ENCODE measurements around the gene STOML1.

Gene STOML1

DNA sequence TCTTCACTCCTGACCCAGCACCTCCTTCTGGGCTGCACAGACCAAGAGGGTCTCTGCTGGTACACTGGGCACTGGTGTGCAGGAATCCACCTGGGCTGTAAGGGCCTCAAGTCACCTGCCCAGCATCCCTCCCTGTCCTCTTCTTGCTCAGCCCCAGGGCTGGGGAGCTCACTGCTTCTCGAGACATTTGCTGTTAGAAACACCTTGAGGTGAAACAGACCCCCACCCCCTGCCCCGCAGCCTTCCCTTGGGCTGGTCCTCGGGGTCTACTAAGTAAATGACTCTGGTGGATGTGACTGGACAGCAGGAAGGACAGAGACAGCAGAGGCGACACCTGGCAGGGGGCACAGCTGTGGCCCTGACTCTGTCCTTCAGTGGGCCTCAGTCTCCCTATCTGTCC lies 36.8 kb downstream of the STOML1 start:
- H3K9me3 ChIP-seq (ENCODE audit: low read length), result no peaks in the 10 kb centered on the region
- H3K27me3 ChIP-seq (ENCODE audit: control insufficient read depth in 1 of 2, insufficient read depth in 2 of 2, low read length in 2 of 2), result peaks cover 0 to 6% of the 10 kb centered on the region in 2 donors
- no peak overlapping the region for H3K27ac ChIP-seq (ENCODE audit: low read depth, low read length)
- no peak overlapping the region for H3K9ac ChIP-seq (ENCODE audit: low read length)
- peaks cover 32% of the 10 kb centered on the region for H3K4me1 ChIP-seq (ENCODE audit: insufficient read depth, low read length)
- H3K36me3 ChIP-seq (ENCODE audit: insufficient read depth, low read length), result peaks cover 6% of the 10 kb centered on the region
- H3K4me3 ChIP-seq (ENCODE audit: low read depth in 1 of 2, low read length in 2 of 2), result no peak overlapping the region

DNA sequence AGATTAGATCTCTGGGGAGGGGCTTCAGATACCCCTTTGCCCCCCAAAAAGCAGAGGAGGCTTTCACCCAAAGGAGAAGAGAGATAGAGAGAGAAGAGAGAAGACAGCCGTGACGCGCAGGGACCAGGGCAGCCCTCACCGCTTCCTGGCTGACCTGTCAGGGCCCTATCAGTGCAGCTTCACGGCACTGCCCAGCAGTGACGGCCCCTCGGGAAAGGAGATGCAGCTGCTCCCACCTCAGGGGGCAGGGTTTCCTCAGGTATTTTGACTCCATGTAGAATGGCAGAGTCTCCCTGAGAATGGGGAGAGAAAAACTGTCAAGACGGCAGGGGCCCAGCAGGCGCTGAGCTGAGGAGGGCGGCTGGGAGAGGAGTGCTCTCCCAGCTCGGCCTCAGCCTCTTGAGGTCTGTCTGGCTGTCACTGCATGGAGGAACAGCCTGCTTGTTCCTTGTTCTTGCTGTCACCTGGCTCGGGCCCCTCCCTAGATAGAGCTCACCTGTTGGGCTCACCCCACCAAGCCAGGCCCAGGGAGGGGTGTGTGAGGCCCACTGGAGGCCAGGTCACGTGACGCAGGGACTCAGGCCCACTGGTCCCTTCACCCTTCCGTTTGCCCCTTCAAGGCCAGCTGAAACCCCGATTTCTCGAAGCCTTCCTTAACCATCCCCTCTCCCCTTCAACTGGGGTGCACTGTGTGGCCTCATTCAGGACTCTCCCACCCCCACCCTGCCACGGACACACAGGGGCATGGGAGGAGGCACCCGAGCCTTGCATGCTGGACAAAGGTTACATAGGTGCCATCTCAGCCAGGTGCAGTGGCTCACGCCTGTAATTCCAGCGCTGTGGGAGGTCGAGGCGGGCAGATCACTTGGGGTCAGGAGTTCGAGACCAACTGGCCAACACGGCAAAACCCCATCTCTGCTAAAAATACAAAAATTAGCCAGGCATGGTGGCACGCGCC lies 37.6 kb downstream of the STOML1 start:
- Histone ChIP-seq H3K36me3 (ENCODE audit: insufficient read depth, low read length) (peaks cover 11% of the 10 kb centered on the region), H3K4me1 (ENCODE audit: insufficient read depth, low read length) (peaks cover 32% of the 10 kb centered on the region), H3K27me3 (ENCODE audit: control insufficient read depth in 1 of 2, insufficient read depth in 2 of 2, low read length in 2 of 2) (peaks cover 0 to 6% of the 10 kb centered on the region in 2 donors), H3K9me3 (ENCODE audit: low read length) (no peaks in the 10 kb centered on the region), H3K4me3 (ENCODE audit: low read depth in 1 of 2, low read length in 2 of 2) (no peak overlapping the region), H3K27ac (ENCODE audit: low read depth, low read length) (no peak overlapping the region), H3K9ac (ENCODE audit: low read length) (no peak overlapping the region)

DNA sequence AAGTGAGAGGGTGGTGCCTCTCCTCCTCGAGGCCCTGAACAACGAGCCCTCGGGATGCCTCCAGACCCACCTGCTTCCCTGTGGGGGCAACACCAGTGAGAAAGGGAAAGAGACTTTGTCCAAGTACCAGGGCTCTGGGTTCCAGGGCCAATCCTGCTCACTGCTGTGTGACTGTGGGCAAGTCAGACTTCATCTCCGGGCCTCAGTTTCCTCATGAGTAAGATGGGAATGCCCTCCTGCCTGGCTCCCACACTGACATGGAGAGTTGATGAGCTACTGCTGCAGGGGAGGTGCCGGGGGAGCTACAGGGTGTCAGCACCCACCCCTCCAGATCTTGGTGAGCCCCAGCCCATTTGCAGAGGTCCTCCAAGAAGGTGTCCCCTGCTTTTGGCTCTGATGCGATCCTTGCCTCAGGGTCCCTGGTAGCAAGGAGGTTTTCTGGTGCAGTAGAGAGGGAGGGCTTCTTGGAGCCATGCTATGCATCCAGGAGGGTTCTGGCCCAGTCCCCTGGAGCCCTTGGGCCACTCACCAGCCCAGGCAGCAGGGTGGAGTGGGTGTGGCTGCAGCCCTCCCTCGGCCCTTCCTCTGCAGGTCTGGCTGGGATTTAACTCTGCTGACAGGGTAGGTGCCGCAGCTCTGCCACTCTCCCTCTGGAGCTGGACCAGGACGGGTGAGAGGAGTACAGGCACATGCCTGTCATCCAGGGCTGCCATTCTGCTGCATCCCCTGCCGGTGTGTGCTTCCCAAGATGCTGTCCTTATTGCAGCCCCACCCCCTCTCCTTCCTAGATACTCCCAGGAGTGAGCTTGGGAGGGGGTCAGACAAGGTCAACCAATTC lies 39.0 kb downstream of the STOML1 start:
- H3K9ac ChIP-seq (ENCODE audit: low read length), result no peak overlapping the region
- peaks cover 32% of the 10 kb centered on the region for H3K4me1 ChIP-seq (ENCODE audit: insufficient read depth, low read length)
- H3K36me3 ChIP-seq (ENCODE audit: insufficient read depth, low read length), result peaks cover 18% of the 10 kb centered on the region
- no peak overlapping the region for H3K4me3 ChIP-seq (ENCODE audit: low read depth in 1 of 2, low read length in 2 of 2)
- H3K9me3 ChIP-seq (ENCODE audit: low read length), result no peaks in the 10 kb centered on the region
- peaks cover 0 to 6% of the 10 kb centered on the region in 2 donors for H3K27me3 ChIP-seq (ENCODE audit: control insufficient read depth in 1 of 2, insufficient read depth in 2 of 2, low read length in 2 of 2)
- peak overlapping the region; percentile 41 for H3K27ac ChIP-seq (ENCODE audit: low read depth, low read length)

DNA sequence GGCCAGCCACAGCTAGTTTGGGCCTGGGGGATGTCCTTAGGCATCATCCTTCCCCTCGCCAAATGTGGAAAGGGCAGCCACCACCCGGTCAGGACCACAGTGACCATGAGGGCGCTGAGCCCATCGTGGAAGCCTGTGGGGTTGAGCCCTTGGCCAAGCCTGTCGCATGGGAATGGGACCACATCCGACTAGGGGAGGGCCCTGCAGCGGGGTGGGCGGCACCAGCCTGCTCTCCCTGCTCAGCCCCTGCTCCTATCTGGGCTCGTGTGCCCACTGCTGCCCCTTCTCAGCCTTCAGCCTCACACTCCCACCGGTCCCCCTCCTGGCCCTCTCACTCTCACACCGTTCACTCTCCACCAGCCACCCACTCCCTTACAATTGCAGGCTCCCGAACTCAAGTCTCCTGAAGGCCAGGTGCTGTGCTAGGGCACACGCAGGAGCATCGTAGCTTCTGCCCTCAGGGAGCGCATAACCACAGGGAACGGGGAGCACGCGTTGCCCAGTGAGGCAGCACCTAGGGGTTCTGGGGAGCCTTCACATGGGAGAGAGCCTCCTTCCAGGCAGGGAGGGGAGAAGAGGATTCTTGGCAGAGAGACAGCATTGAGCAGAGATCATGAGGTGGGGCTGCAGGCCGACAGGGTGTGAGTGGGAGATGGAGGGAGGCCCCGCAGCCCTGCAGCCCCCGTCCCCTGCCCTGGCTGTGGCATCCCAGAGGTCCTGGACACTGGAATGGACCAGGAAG lies 39.8 kb downstream of the STOML1 start:
- H3K36me3 ChIP-seq (ENCODE audit: insufficient read depth, low read length), result peaks cover 23% of the 10 kb centered on the region
- H3K27ac ChIP-seq (ENCODE audit: low read depth, low read length), result peak overlapping the region; percentile 62
- H3K9me3 ChIP-seq (ENCODE audit: low read length), result no peaks in the 10 kb centered on the region
- H3K27me3 ChIP-seq (ENCODE audit: control insufficient read depth in 1 of 2, insufficient read depth in 2 of 2, low read length in 2 of 2), result peaks cover 0 to 5% of the 10 kb centered on the region in 2 donors
- H3K4me1 ChIP-seq (ENCODE audit: insufficient read depth, low read length), result peaks cover 32% of the 10 kb centered on the region
- H3K9ac ChIP-seq (ENCODE audit: low read length), result peak overlapping the region; percentile 81
- H3K4me3 ChIP-seq (ENCODE audit: low read depth in 1 of 2, low read length in 2 of 2), result no peak overlapping the region

DNA sequence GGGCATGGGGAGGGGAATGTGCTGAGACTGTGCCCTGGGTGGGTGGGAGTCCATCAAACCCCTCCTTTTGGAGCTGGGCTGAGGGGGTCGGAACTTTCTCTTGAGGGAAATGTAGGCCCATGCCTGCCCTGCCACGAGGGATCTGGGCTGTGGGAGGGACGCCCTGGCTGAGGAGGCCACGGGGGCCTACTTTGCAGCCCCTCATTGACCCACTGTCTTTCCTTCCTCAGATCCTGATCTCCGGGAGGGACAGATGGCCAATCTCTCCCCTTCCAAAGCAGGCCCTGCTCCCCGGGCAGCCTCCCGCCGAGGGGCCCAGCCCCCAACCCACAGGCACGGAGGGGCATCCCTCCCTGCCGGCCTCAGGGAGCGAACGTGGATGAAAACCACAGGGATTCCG lies 40.5 kb downstream of the STOML1 start:
- Histone ChIP-seq H3K36me3 (ENCODE audit: insufficient read depth, low read length) (peaks cover 27% of the 10 kb centered on the region), H3K4me1 (ENCODE audit: insufficient read depth, low read length) (peaks cover 32% of the 10 kb centered on the region), H3K27ac (ENCODE audit: low read depth, low read length) (peak overlapping the region; percentile 62), H3K9ac (ENCODE audit: low read length) (peak overlapping the region; percentile 81), H3K9me3 (ENCODE audit: low read length) (no peaks in the 10 kb centered on the region), H3K4me3 (ENCODE audit: low read depth in 1 of 2, low read length in 2 of 2) (no peak overlapping the region), H3K27me3 (ENCODE audit: control insufficient read depth in 1 of 2, insufficient read depth in 2 of 2, low read length in 2 of 2) (no peaks in the 10 kb centered on the region)

DNA sequence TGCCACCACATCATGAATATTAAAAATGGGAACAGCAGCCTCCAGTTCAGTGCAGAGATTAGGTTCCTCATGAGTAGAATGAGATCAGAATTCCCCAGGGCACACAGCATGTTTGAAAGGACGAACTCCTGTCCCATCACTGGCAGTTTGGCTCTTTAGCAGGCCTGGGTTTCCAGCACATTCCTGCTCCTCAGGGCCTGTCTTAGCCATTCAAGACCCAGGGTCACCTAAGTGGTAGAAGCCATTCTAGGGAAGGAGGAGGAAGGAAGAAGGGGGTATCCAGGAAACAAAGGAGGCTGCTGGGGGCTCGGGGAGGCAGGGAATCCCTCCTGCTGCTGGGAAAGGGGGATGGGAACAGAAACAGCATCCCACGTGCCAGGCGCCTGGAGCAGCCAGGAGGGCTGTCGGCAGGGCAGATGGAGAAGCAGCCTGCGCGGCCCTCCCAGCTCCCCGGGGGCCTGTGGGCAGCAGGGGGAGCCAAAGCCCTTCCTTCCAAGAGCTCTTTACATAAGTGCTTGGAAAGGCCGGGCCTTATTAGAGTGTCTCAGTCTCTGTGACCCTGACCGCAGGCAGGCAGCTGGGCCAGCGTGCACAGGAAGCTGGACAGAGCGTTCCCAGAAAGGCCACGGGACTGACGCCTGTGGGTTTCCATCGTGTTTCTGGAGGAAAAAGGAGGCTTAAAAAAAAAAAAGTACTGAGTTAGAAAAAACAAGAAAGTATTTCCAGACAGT lies 41.1 kb downstream of the STOML1 start:
- Histone ChIP-seq H3K4me1 (ENCODE audit: insufficient read depth, low read length) (peaks cover 32% of the 10 kb centered on the region), H3K4me3 (ENCODE audit: low read depth in 1 of 2, low read length in 2 of 2) (no peak overlapping the region), H3K27me3 (ENCODE audit: control insufficient read depth in 1 of 2, insufficient read depth in 2 of 2, low read length in 2 of 2) (no peaks in the 10 kb centered on the region), H3K36me3 (ENCODE audit: insufficient read depth, low read length) (peaks cover 30% of the 10 kb centered on the region), H3K9ac (ENCODE audit: low read length) (peak overlapping the region; percentile 81), H3K9me3 (ENCODE audit: low read length) (no peaks in the 10 kb centered on the region), H3K27ac (ENCODE audit: low read depth, low read length) (peak overlapping the region; percentile 80)

DNA sequence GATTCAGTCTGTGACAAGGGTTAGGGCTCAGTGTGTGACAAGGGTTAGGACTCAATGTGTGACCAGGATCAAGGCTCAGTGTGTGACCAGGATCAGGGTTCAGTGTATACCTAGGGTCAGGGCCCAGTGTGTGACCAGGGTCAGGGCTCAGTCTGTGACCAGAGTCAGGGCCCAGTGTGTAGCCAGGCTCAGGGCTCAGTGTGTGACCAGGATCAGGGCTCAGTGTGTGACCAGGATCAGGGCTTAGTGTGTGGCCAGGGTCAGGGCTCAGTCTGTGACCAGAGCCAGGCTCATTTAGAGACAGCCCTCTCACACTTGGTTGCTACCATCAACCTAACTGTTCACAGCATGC lies 41.6 kb downstream of the STOML1 start:
- Histone ChIP-seq H3K4me1 (ENCODE audit: insufficient read depth, low read length) (peaks cover 32% of the 10 kb centered on the region), H3K36me3 (ENCODE audit: insufficient read depth, low read length) (peaks cover 30% of the 10 kb centered on the region), H3K9ac (ENCODE audit: low read length) (peak overlapping the region; percentile 24), H3K27me3 (ENCODE audit: control insufficient read depth in 1 of 2, insufficient read depth in 2 of 2, low read length in 2 of 2) (no peaks in the 10 kb centered on the region), H3K9me3 (ENCODE audit: low read length) (no peaks in the 10 kb centered on the region), H3K27ac (ENCODE audit: low read depth, low read length) (no peak overlapping the region), H3K4me3 (ENCODE audit: low read depth in 1 of 2, low read length in 2 of 2) (no peak overlapping the region)

DNA sequence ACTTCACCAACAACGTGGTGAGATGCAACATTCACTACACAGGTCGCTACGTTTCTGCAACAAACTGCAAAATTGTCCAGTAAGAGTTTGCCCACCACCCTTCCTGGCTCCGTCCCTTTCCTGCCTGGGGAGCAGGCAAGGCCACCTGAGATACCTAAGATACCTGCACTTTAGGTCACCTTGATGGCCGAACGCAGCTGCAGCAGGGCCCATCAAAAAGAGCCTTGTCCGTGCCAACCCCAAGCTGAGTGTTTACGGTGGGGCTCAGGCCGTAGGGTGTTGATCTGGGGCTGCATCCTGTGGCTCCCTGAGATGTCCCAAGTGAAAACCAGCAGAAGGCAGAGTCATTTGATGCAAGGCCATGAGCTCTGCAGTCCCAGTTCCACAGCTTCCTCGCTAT lies 42.6 kb downstream of the STOML1 start:
- no peak overlapping the region for H3K9ac ChIP-seq (ENCODE audit: low read length)
- H3K4me1 ChIP-seq (ENCODE audit: insufficient read depth, low read length), result peaks cover 33% of the 10 kb centered on the region
- peaks cover 39% of the 10 kb centered on the region for H3K36me3 ChIP-seq (ENCODE audit: insufficient read depth, low read length)
- H3K27me3 ChIP-seq (ENCODE audit: control insufficient read depth in 1 of 2, insufficient read depth in 2 of 2, low read length in 2 of 2), result no peaks in the 10 kb centered on the region
- no peak overlapping the region for H3K4me3 ChIP-seq (ENCODE audit: low read depth in 1 of 2, low read length in 2 of 2)
- no peaks in the 10 kb centered on the region for H3K9me3 ChIP-seq (ENCODE audit: low read length)
- no peak overlapping the region for H3K27ac ChIP-seq (ENCODE audit: low read depth, low read length)

DNA sequence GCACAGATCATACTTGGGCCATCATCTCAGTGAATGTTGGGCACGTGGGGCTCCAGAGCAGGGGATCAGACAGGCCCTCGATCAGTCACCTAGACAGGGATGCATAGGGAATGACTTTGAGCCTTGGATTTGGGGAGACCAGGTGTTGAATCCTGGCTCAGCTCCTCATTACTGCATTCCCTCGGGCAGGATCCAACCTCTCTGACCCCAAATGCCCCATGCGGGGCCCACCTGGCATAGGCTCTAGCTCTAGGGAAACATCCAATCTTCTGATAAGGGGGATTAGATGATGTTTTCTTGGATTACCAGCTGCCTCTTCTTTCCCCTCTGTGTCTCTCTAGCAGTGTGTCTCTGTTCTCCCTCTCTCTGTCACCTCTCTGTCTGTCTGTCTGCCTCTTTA lies 43.1 kb downstream of the STOML1 start:
- H3K27me3 ChIP-seq (ENCODE audit: control insufficient read depth in 1 of 2, insufficient read depth in 2 of 2, low read length in 2 of 2), result no peaks in the 10 kb centered on the region
- H3K9ac ChIP-seq (ENCODE audit: low read length), result no peak overlapping the region
- peaks cover 42% of the 10 kb centered on the region for H3K36me3 ChIP-seq (ENCODE audit: insufficient read depth, low read length)
- no peak overlapping the region for H3K27ac ChIP-seq (ENCODE audit: low read depth, low read length)
- H3K9me3 ChIP-seq (ENCODE audit: low read length), result no peaks in the 10 kb centered on the region
- no peak overlapping the region for H3K4me3 ChIP-seq (ENCODE audit: low read depth in 1 of 2, low read length in 2 of 2)
- peaks cover 37% of the 10 kb centered on the region for H3K4me1 ChIP-seq (ENCODE audit: insufficient read depth, low read length)

DNA sequence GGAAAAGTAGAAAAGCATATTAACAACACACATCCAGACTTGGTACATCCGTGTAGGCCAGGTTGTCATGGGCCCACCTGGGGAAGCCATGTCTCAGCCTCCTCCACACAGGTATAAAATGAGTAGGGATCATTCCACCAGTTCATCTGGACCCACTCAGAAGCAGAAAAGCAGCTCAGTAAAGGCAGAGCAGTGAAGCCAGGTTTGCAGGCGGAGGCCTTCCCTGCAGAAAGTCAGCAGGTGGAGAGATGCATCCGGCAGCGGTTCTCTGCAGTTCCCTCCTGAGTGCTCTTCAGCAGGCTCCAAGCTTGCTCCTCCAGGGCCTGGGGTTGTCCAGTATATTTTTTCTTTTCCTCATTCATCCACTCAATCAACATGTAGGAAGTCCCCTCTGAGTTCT lies 43.7 kb downstream of the STOML1 start:
- Histone ChIP-seq H3K27ac (ENCODE audit: low read depth, low read length) (no peak overlapping the region), H3K4me1 (ENCODE audit: insufficient read depth, low read length) (peaks cover 31% of the 10 kb centered on the region), H3K27me3 (ENCODE audit: control insufficient read depth in 1 of 2, insufficient read depth in 2 of 2, low read length in 2 of 2) (no peaks in the 10 kb centered on the region), H3K9ac (ENCODE audit: low read length) (no peak overlapping the region), H3K9me3 (ENCODE audit: low read length) (no peaks in the 10 kb centered on the region), H3K36me3 (ENCODE audit: insufficient read depth, low read length) (peaks cover 42% of the 10 kb centered on the region), H3K4me3 (ENCODE audit: low read depth in 1 of 2, low read length in 2 of 2) (no peak overlapping the region)
